ENCODE results near the gene RGS19.

The RGS19 gene

DNA sequence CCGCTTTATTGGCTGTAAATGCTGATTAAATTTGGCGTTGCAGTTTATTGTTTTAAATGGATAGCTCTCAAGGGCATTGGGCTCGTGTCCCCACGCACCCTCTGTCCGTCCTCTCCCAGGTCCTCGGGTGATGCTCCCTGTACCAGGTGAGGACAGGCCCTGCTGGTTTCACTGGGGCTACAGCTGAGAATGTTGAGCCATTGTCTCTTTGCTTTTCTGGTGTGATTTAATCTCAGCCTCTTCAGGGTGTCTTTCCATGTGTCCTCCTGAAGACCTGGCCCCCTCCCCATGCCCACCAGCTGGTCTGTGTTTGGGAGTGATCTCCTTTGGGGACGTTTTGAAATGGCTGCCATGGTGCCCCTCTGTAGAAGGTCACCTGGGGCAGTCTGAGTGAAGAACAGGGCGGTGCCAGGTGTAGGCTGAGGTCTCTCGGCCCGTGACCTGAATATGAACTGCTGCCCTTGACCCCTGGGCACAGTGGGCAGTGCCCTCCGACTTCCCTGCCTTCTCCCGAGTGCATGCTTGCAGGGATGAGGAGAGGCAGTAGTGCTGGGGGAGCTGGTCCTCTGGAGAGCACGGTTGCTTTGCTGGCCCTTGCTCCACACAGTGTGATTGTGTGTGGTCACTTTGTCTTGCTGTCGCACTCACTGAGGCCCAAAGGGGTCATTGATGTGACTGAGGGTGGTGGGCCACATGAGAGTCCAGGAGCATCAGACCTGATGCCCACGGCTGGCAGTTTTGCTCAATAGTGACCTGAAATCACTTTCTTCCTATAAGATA lies 55.8 kb downstream of the RGS19 start:
- ChIA-PET POLR2A (no interaction called here), CTCF (no interaction called here)
- DNase-seq (ENCODE audit: extremely low spot score): no peak
- TF ChIP-seq PKNOX1 (IDR thresholded peaks at IDR 0.05): no peak

Data from HEK293T (cell line).